Activated CD4-positive, CD25-positive, alpha-beta regulatory T cell (primary cell): ENCODE data around the gene BAG5.
"Not testable (repeated sequence)": the region's sequence is repeated elsewhere in the genome, so short reads cannot be mapped to it uniquely, and the experiment has no call there.

Experiments used
- DNase-seq, 4 experiments: peaks; one replicate each; lab custom pipeline; 2025; lab: John Stamatoyannopoulos, UW

BAG5 gene

GRCh38 chr14:103534576-103535061, 27.8 kb downstream of the BAG5 start:
- no peak for DNase-seq

DNA sequence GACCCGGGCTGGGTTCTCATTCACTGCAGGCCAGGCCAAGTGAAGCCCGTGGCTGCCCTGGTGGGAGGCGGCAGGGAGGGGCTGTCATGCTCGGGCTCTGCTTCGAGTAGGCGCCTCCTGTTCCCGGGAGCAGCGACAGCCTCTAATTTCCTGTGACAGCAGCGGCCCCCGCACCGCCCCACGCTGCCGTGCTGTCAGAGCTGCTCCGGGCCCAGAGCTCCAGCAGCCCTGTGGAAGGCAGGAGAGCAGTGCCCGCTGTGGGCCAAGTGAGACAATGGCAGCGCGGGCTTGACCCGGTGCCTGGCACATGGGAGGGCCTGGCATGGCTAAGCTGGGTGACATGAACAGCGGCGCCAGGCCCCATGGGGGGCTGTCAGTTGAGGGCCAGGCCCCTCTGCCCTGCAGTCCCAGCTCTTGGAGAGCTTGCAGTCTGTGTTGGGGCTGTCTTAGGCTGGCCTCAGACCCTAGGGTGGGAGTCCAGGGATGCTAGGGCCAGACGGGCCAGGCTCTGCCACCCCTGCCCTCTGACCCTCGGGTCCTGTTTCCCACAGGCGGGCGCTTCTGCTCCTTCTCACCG, 28.4 kb downstream of the BAG5 start:
- no peak for DNase-seq

DNA sequence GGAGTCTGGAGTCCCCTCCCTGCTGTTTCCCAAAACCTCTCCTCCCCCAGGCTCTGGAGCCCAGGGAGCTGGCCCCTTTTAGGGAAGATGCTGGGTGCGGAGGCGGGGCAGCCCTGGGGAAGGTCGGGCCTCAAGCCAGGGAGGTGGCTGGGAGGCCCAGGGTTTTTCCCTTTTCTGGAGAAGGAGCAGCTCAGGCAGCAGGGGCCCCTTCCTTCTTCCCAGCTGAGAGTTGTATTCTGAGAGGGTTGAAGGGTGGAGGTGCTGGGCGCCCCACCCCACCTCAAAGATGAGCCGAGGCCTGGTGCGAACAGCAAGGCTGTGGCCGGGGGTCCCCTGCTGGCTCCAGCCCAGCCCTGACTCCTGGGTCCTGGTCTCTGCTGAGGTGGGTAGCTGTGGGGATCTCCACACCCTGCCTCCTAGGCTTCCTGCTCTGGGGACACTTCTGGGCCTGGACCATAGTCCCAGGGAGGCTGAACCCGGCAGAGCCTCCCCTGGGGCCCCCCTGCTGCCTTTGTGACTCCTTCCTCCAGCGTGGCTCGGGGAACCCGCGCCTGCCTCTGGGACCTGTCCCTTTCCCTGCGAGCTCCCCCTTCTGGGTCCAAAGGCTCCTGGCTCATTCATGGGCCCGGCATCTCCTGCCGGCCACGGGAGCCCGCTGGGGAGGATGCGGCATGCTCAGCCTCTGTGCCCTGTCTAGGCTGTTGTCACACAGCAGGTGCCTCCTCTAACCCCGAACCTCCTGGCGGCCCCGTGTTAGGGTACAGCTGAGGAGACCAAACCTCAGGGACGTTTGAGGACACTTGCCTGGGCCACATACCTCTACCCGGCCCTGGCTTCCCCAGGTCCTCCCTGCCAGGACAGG, 29.1 kb downstream of the BAG5 start:
- DNase-seq, result no peak

GRCh38 chr14:103532216-103533136, 30.0 kb downstream of the BAG5 start:
- no peak for DNase-seq

GRCh38 chr14:103531421-103532215, 30.8 kb downstream of the BAG5 start:
- DNase-seq, result no peak

GRCh38 chr14:103530831-103531230, 31.6 kb downstream of the BAG5 start:
- no peak for DNase-seq

DNA sequence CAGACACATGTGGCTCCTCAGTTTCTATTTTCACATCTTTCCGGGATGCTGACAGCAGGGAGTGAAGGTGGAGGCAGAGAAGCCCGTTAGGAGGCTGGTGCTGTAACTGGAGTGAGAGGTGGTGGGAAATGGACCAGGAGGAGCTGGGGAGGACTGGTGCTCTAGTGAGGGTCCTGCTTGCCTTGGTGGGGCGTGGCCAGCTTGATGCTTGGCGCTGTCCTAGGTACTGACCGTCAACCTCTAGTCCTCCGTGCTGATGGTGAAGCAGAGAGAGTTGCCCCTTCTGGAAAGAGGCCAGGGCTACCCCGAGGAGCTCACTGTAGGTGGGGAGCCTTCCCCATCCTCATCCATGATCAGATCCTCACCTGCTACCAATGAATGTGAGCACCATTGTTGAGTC, 32.1 kb downstream of the BAG5 start:
- DNase-seq, result no peak

DNA sequence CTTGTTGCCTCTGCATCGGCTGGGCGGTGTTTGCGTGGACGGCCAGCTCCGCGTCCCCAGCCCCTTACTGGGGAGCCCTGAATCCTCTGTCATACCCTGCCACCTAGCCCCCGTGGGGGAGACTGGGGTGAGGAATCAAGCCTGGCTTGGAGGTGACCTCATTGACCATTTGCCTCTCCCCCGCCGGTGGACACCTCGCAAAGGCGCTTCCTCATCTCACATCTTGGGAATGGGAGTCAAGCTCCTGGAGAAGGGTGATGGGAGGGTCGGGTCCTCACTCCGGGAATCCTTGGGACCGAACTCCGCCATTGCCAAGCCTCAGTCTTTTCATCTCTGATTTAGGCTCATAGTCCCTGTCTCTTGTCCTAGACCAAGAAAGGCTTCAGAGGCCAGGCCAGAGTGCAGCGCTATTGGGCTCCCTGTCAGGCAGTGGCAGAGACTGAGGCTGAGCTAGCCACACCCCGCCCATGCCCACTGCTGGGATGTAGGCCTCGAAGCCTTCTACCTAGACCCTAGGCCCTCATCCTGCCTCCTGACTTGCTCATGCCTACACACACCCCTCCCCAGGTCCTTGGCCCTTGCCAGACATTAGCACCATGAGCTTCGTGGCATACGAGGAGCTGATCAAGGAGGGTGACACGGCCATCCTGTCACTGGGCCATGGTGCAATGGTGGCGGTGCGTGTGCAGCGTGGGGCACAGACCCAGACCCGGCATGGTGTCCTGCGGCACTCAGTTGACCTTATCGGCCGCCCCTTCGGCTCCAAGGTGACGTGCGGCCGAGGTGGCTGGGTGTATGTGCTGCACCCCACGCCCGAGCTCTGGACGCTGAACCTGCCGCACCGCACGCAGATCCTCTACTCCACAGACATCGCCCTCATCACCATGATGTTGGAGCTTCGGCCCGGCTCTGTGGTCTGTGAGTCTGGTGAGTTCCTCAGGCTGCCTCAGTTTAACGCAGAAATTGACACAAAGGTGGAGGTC, 32.8 kb downstream of the BAG5 start:
- DNase-seq, result no peak

- DNase-seq, result peak; percentile 63 to 71 (median 65)
Observed at GRCh38 chr14:103528587-103529382, 33.7 kb downstream of the BAG5 start, which contains the start of gene TRMT61A. TRMT61A (plus strand) TSS chr14:103529196; CDS start chr14:103529979, 783 bp downstream.

DNA sequence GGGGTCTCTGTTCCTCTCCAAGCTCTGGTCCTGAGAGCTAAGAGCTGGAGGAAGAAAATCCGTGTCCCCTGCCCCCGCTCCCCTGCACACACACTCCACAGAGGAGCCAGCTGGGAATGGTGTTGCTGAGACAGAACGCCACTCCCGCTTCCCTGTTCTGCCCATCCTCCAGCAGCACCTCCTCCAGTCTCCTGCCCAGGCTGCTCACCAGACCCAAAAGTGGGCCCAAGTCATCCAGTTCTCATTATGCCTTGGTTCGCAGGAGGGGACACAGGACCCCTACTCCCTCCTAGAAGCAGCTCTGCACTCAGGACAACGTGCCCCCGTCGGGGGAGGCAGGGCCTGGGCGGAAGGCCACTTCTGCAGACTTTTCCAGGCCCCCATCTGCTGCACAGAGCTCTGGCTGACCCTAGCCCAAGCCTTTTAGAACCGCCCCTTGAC, 34.3 kb downstream of the BAG5 start:
- DNase-seq, result no peak

- DNase-seq, result no peak
Observed at GRCh38 chr14:103527408-103528145, 34.9 kb downstream of the BAG5 start.

GRCh38 chr14:103526914-103527248, 35.6 kb downstream of the BAG5 start:
- no peak for DNase-seq

DNA sequence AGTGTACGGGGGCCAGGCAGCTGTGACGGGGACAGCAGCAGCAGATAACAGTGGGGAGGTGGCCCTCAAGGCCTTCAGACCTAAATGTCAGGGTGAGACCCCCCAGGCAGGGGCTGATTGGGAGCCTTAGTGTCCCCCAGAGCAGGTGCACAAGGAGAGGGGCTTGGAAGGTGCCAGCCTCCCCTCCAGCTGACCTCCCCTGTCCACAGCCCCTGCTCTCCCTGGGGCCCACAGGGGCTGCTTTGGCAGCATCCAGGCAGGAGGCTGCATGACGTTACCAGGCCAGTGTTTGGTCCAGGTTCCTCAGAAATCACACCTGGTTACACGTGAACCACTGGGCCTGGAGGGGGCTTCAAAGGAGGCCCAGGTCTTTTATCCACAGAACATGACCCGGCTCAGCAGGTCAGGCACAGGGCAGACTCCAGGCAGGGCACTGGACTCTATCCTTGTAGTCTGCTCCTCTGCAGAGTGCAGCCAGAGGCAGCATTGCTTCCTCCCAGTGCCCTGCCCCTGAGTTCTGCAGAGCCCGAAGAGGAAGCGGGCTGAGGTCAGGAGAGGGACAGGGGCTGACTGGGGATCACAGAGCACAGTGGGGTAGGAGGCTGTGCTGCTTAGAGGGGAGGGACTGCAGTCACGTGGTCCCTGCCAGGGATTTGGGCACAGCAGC, 36.1 kb downstream of the BAG5 start:
- no peak for DNase-seq

GRCh38 chr14:103525430-103526246, 36.8 kb downstream of the BAG5 start:
- DNase-seq, result not testable (repeated sequence)

DNA sequence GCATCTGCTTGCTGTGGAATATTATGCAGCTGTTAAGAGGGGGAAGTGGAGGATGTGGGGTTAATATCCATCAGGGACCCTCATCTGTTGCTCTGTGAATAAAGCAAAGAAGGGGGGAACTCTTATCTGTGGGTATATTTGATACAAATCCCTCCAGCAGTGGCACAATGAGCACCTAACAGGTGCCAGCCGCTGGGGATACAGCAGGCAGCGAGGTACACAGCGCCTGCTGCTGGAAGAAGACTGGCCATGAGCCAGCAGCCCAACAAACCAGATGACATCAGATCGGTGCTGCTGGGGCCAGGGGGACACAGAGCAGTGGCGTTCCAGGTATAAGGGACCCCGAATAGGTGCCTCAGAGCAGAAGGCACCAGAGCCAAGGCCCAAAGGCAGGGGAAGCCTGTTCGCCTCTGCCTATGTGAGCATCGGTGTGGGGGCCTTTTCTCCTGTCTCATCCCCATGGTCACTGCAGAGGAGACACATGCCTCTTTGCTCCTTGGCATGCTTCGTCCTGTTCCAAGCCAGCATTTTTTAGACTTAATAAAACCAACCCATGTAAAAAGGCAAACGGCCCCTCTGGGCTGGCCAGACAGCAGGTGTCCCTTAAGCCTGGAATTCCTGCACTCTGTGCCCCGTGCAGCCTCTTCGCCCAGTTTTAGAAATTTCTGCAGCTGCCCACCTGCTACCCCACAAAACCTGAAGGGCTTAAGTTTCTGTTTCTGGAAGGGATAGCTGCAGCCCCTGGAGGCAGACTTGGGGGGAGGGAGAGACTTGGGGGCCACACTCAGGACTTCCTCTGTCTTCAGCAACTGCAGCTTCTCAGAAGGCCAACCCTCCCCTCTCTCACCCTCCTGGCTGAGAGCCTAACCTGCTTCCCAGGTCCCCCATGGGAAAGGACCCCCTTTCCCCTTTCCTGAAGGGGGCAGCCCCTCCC, 38.2 kb downstream of the BAG5 start:
- DNase-seq, result no peak

GRCh38 chr14:103523575-103523954, 38.9 kb downstream of the BAG5 start:
- DNase-seq, result no peak
